Measurements from ENCODE around the gene PHYKPL.
A peak's percentile ranks its signal among the peaks of the same experiment; 100 is the strongest.

The PHYKPL gene

GRCh38 chr5:178186427-178186826, 46.2 kb downstream of the PHYKPL start:
- DNase-seq (ENCODE audit: low read depth) = no peak

- DNase-seq (ENCODE audit: low read depth) = no peak
Observed at GRCh38 chr5:178182158-178182876, 50.3 kb downstream of the PHYKPL start.

- no peak for DNase-seq (ENCODE audit: low read depth)
Observed at GRCh38 chr5:178180141-178180863, 52.3 kb downstream of the PHYKPL start.

DNA sequence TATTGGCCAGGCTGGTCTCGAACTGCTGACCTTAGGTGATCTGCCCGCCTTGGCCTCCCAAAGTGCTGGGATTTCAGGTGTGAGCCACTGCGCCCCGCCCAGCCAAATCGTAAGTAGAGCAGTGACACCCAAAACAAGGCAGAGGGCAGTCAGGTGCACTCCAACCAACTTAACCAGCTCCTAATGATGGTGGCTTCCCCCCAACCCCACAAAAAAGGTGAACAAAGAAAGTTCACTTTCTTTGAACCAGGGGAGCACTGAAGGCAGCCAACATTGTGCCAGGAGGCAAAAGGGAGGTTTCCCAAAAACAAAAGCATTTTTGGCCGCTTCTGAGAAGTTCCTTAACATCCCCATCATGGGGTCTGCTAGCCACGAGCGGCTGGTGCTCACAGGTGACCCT, 55.0 kb downstream of the PHYKPL start:
- no peak for DNase-seq (ENCODE audit: low read depth)

- no peak for DNase-seq (ENCODE audit: low read depth)
Observed at GRCh38 chr5:178176791-178177190, 55.8 kb downstream of the PHYKPL start.

DNA sequence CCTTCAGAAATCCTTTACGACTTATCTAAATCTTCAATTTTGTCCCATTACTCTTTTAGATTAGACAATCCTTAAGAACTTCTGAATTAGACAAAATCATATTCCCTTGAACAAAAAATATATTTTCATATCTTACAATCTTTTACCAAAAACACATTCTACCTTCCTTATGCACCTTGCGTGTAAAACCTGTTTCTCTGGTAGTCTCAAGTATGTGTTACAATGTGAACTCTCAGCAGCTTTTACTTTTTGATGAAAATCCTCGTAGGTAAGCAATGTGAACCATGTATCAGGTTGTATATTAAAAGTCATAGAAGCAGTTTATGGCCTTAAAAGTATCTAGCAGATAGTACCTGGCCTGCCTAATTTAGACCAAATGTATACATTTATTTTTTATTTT, 58.1 kb downstream of the PHYKPL start:
- DNase-seq (ENCODE audit: low read depth) = no peak

DNA sequence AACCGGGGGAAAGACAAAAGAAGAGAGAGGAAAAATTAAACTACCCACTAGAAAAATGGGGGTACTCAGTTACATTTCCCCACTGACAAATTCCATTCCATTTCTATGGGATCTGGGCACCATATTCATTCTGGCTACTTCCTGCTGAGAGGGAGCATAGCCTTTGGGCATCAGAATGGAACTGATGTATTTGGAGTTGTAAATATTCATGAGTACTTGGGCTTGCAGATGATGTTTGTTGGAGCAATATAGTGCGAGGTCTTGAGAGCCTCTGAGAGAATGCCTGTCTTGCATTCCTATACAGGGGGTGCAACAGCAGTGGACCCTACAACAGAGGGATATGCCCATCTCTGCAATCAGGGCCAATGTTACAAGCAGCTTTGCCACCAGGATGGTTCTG, 62.1 kb downstream of the PHYKPL start:
- no peak for DNase-seq (ENCODE audit: low read depth)

DNA sequence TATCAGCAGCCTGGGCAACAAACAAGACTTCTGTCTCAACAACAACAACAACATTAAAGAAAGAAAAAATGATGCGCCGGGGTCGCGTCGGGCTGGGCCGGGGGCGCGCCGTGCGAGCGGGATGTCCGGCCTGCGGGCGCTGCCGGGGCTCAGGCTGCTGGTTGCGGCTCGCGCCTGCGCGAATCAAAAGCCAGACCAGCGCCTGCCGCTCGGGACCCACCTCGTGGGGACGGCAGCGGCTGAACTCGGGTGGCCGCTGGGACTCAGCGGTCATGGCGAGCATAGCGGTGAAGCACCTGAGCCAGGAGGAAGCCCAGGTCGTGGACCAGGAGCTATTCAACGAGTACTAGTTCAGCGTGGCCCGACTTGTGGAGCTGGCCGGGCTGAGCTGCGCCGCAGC, 67.0 kb downstream of the PHYKPL start:
- no peak for DNase-seq (ENCODE audit: low read depth)

DNA sequence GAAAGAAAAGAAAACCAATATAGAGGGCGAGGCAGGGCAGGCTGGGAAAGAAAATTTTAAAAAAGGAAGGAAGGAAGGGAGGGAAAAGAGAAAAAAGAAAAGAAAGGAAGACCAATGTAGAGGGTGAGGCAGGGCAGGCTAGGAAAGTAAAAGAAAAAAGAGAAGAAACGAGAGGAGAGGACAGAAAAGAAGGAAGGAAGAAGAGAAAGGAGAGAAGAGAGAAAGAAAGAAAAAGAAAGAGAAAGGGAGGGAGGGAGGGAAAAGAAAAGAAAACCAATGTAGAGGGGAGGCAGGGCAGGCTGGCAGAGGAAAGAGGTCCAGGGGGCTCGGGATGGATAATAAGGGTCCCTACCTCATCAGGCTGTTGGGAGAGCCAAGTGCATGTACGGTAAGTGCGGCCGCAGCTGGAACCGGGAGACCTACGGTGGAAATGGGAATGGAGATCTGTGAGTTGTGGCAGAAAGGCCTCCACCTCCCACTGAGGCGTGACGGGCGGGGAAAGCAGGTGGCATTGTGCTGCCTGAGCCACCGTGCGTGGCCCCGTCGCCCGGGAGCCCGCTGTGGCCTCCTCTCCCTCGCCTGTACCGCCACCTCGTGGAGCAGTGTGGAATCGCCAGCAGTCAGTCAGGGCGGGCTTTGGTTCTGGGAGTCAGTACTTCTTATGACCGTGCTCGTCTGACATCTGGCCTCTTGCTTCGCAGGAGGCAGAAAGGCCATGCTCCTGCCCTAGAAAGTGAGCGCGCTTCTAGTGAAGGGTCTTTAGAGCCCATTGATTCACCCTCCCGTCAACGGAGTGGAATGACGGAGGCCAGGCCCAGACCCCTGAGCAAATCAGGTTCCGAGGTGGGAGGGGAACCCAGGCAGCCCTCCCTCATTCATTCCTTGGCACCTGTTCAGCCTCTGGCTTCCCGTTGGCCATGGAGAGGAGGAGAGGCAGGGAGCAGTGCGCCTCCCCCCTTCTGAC, 68.5 kb downstream of the PHYKPL start:
- peak; percentile 89 for DNase-seq (ENCODE audit: low read depth)

GRCh38 chr5:178162481-178162880, 70.1 kb downstream of the PHYKPL start:
- DNase-seq (ENCODE audit: low read depth) = no peak

- no peak for DNase-seq (ENCODE audit: low read depth)
Observed at GRCh38 chr5:178160176-178160575, 72.4 kb downstream of the PHYKPL start.

Data from stimulated activated CD8-positive, alpha-beta memory T cell treated with anti-CD3 and anti-CD28 coated beads, Interleukin-12 subunit alpha, Interleukin-12 subunit beta, amount 100 ng/mL, for 1 hour (primary cell).